Esophagus (tissue), 2 donors: ENCODE results near the gene QSOX2. TPM values are rescaled to one million over a fixed set of nuclear protein-coding genes. Genes with fewer than 3 reads are reported as not detected.
A peak's percentile ranks its signal among the peaks of the same experiment; 100 is the strongest.

ENCODE experiments used
- H3K27ac ChIP-seq, 2 donors: one replicate each; pipeline ENCODE4 v1.5.1; 2013; ENCODE audit warnings: low read depth in 2 of 2, mild to moderate bottlenecking in 2 of 2, inconsistent platforms in 1 of 2, low read length in 1 of 2, moderate library complexity in 1 of 2
- H3K27me3 ChIP-seq, 2 donors: one replicate each; pipeline ENCODE4 v1.6.1; 2013; ENCODE audit warnings: low read length in 2 of 2, control low read depth in 1 of 2, mild to moderate bottlenecking in 1 of 2; ENCODE audit not compliant: insufficient read depth in 2 of 2, control insufficient read depth in 1 of 2
- H3K36me3 ChIP-seq, 2 donors: one replicate each; pipeline ENCODE4 v1.6.1; 2013; ENCODE audit warnings: low read length in 1 of 2; ENCODE audit not compliant: control insufficient read depth in 2 of 2, insufficient read depth in 2 of 2
- H3K4me1 ChIP-seq, 2 donors: one replicate each; pipeline ENCODE4 v1.6.1; 2013; ENCODE audit warnings: low read length in 1 of 2; ENCODE audit not compliant: control insufficient read depth in 2 of 2, insufficient read depth in 2 of 2
- H3K4me3 ChIP-seq, 2 donors: one replicate each; pipeline ENCODE4 v1.5.1; 2013; ENCODE audit warnings: low read length in 2 of 2, mild to moderate bottlenecking in 2 of 2, low read depth in 1 of 2, moderate library complexity in 1 of 2
- H3K9me3 ChIP-seq, 2 donors: one replicate each; pipeline ENCODE4 v1.6.1; 2013; ENCODE audit warnings: mild to moderate bottlenecking in 2 of 2, low read depth in 1 of 2, low read length in 1 of 2, moderate library complexity in 1 of 2; ENCODE audit not compliant: control insufficient read depth in 2 of 2, insufficient read depth in 1 of 2
- WGBS, 2 donors: extraction: QIAGEN DNeasy Blood & Tissue Kit; methylation state at CpG; one replicate each; pipeline ENCODE4 v1.1.7; 2013; 5-methylcytosine and 5-hydroxymethylcytosine counted together
- polyA plus RNA-seq, 2 donors: library from polyadenylated mRNA; stranded (reverse); fragments of 200-250 nt; gene quantifications; one replicate each; pipeline ENCODE4 v1.2.3, GENCODE V29; 2013
- donor health status: healthy with polysubstance abuse.
- donor health status: Bipolar disorder and iron deficiency.

The QSOX2 gene
- polyA plus RNA-seq, 2 donors, result 2.6 to 3.6 TPM

DNA sequence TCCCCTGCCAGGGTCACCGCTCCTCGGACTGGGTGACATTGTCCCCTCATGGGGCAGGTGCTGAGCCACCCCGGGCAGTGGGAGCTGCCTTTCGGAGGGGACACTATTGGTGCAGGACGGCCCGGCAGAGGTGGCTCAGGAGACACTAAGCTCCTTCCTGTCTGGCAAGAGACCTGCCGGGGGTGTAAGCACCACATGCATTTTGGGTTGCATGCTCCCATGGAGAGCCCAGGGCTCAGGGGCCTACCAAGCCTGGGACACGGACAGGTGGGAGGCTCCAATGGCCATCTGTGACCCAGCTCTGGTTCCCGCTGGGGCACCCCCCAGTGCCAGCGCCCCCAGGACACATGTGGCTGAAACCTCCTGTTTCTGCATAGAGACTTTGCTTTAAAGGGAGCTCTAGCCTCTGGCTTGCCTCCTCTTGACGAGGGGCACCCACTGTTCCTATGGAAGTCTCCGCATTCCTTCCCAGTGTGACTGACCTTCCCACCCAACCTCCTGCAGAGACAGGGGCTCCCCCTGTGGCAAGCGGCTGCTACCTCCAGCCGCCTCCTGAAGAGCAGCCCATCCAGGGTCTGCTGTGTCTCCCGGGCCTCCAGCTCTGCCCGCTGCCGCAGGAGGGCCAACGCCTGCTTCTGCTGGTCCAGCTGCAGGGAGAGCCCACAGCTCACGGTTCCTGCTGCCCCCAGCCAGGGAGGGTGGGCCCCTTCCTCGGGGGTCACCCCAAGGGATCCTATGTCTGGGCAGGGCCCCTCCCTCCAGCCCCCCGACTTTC lies 30.2 kb upstream of the QSOX2 start:
- Histone ChIP-seq H3K27me3 (peaks cover 0 to 4% of the 10 kb centered on the region in 2 donors), H3K27ac (no peak overlapping the region), H3K4me1 (no peaks in the 10 kb centered on the region), H3K9me3 (no peaks in the 10 kb centered on the region), H3K4me3 (no peak overlapping the region), H3K36me3 (no peaks in the 10 kb centered on the region)
- WGBS, 2 donors, result 61 to 65% methylated on average over 21 of the region's 21 CpGs

DNA sequence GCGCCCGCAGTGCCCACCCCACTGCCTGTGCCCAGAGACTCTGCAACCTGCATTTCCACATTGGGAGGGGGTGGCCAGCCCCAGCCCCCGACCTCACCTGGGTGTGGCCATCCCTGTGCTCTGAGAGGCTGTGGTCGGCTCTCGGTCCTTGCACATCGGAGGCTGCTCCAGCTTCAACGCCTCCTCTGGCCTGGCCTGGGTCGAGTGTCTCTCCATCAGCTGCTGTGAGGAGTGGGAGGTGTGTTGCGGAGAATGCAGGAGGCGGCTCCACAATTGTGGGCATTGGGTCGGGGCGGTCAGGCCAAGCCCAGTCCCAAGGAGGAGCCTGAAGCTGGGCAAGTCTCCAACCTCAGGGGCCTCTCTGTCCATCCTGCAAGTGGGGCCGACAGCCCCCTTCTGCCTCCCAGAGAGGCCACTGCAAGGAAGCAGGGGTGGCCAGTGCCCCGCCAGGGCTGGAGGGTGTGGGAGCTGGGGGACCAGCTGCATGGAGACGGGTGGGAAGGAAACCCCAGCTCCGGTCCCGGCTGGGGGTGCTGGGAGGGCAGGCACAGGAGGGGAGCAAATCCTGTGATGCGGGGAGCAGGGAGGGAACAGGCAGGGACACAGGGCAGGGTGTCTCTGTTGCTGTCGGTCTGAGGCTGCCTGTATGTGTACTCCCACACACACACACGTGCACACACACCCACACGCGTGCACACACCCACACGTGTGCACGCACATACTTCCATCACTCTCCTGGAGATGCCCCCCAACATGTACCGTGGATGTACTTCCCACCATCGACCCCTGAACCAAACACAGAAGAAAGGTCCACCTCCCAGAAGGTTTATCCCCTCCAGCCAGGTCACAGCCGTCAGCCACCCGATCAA lies 29.4 kb upstream of the QSOX2 start:
- H3K27me3 ChIP-seq, result peaks cover 0 to 4% of the 10 kb centered on the region in 2 donors
- no peaks in the 10 kb centered on the region for H3K9me3 ChIP-seq
- no peak overlapping the region for H3K27ac ChIP-seq
- no peak overlapping the region for H3K4me3 ChIP-seq
- no peaks in the 10 kb centered on the region for H3K36me3 ChIP-seq
- WGBS, 2 donors, result 66% methylated on average over 28 of the region's 28 CpGs
- H3K4me1 ChIP-seq, result no peaks in the 10 kb centered on the region

GRCh38 chr9:136273921-136274785 lies 28.5 kb upstream of the QSOX2 start:
- Histone ChIP-seq H3K4me3 (no peak overlapping the region), H3K27me3 (peaks cover 0 to 4% of the 10 kb centered on the region in 2 donors), H3K27ac (no peak overlapping the region), H3K4me1 (no peaks in the 10 kb centered on the region), H3K36me3 (no peaks in the 10 kb centered on the region), H3K9me3 (no peaks in the 10 kb centered on the region)
- WGBS, 2 donors, result 72 to 75% methylated on average over 28 of the region's 28 CpGs

DNA sequence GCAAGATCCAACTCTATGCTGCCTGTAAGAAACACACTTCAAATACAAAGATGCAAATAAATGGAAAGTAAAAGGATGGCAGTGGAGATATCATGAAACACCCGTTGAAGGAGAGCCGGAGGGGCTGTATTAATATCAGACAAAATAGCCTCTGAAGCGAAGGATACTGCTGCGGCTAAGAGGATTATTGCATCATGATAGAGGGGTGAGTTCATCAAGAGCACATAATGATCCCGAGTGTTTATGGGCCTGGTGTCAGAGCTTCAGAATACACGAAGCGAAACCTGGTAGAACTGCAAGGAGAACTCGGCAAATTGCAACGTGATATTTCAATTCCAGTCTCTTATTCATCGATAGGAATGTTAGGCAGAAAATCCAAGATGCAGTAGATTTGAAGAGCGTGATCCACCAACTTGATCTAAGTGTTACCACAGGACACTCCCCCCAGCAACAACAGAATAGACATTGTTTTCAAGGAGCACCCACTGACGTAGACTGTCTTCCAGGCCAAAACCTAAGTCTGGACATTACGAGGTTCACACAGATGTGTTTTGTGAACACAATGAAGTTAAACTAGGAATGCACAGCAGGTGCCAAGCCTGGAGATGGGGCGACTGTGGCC lies 27.7 kb upstream of the QSOX2 start:
- no peaks in the 10 kb centered on the region for H3K4me1 ChIP-seq
- no peak overlapping the region for H3K4me3 ChIP-seq
- no peaks in the 10 kb centered on the region for H3K9me3 ChIP-seq
- H3K36me3 ChIP-seq, result no peaks in the 10 kb centered on the region
- H3K27ac ChIP-seq, result no peak overlapping the region
- 80 to 83% methylated on average over 14 of the region's 14 CpGs for WGBS, 2 donors
- H3K27me3 ChIP-seq, result peaks cover 0 to 4% of the 10 kb centered on the region in 2 donors

DNA sequence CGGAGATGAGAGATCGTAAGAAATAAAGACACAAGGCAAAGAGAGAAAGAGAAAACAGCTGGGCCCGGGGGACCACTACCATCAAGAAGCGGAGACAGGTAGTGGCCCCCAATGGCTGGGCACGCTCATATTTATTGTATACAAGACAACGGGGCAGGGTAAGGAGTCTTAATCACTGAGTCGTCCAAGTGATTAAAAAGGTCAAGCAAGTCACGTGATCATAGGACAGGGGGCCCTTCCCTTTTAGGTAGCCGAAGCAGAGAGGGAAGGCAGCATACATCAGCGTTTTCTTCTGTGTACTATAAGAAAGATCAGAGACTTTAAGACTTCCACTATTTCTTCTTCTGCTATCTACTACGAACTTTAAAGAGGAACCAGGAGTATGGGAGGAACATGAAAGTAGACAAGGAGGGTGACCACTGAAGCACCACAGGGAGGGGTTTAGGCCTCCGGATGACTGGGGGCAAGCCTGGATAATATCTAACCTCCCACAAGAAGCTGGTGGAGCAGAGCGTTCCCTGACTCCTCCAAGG lies 24.6 kb upstream of the QSOX2 start:
- no peak overlapping the region for H3K27ac ChIP-seq
- WGBS, 2 donors, result 87 to 89% methylated on average over 13 of the region's 13 CpGs
- no peaks in the 10 kb centered on the region for H3K9me3 ChIP-seq
- H3K4me1 ChIP-seq, result peaks cover 6% of the 10 kb centered on the region in 2 donors
- H3K27me3 ChIP-seq, result peaks cover 0 to 4% of the 10 kb centered on the region in 2 donors
- no peak overlapping the region for H3K4me3 ChIP-seq
- no peaks in the 10 kb centered on the region for H3K36me3 ChIP-seq

DNA sequence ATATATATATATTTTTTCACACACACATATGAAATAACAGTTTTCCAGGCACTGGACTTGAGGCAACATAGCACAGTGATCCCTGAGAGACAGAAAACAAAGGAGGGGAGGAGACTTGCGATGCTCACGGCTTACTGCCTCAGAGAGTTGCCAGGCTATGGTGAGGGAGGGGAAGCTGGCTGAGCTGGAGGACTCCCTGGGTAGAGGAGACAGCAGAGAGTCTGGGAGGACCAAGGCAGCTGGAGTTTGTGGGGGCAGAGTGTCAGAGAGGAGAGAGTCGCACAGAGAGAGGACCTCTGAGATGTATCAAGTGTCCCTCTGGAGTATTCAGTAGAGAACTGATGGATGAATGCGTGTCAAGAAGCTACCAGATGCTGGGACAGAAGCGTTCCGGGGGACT lies 23.1 kb upstream of the QSOX2 start:
- H3K4me3 ChIP-seq, result no peak overlapping the region
- H3K27ac ChIP-seq, result no peak overlapping the region
- H3K9me3 ChIP-seq, result no peaks in the 10 kb centered on the region
- WGBS, 2 donors, result 61 to 64% methylated on average over 6 of the region's 6 CpGs
- H3K4me1 ChIP-seq, result peaks cover 6% of the 10 kb centered on the region in 2 donors
- no peaks in the 10 kb centered on the region for H3K27me3 ChIP-seq
- no peaks in the 10 kb centered on the region for H3K36me3 ChIP-seq

DNA sequence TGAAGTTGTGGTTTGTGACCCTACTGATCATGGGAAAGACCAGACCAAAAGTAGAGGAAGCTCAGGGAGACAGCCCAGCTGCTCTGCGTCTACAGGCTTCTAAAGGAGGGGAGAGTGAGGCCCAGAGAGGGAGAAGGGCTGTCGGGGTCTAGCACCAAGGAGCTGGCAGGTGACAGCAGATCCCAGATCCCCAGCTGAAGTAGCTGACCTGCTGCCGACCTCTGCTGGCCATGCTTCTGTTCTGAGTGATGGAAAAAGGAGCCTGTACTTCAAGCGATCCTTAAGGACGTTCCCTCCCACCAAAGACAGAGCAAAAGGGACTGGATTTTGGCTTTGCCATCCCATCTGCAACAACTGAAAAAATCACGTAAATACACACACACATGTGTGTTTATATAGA lies 22.7 kb upstream of the QSOX2 start:
- Histone ChIP-seq H3K4me1 (peaks cover 6% of the 10 kb centered on the region in 2 donors), H3K27ac (no peak overlapping the region), H3K36me3 (no peaks in the 10 kb centered on the region), H3K4me3 (no peak overlapping the region), H3K27me3 (no peaks in the 10 kb centered on the region), H3K9me3 (no peaks in the 10 kb centered on the region)
- WGBS, 2 donors, result 59 to 61% methylated on average over 6 of the region's 6 CpGs

DNA sequence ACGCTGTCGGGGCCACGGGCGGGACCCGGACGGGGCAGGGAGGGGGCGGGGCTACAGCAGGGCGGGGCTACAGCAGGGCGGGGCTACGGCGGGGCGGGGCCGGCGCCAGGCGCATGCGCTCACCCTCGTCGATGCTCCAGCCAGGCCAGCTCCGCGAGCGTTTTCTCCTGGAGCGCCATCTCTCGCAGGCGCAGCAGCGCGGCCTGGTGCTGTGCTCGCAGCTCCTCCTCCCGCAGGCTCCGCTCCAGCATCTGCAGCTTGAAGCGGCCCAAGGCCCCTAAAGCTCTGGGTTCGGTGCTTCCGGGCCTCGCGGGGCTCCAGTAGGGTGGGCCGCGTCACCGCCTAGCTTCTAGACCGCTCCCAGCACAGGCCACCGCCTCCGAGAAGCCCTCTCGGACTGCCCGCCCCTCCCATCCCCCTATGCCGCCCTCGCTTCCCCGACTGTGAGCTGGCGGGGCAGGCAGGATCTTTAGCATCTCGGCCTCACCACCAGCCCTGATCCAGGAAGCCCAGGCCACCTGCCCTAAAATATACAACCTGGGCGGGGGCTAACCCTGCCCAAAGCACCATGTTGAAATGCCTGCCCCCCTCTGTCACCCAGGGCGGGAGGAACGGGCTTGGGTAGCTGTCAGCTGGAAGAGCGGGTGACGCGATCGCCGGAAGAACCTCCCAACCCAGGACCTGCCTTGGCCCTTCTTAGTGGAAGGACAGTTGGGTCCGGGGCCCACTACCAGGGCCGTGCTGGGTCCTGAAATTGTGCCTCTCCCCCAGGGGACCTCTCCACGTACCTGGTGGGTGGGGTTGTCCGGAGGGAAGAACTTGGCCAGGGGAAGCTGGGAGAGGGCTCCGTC lies 21.9 kb upstream of the QSOX2 start:
- Histone ChIP-seq H3K4me1 (peaks cover 6% of the 10 kb centered on the region in 2 donors), H3K27me3 (no peaks in the 10 kb centered on the region), H3K36me3 (no peaks in the 10 kb centered on the region), H3K27ac (peak overlapping the region in 1 of 2 donors; percentile 18), H3K4me3 (peak overlapping the region; percentile 35 to 40), H3K9me3 (no peaks in the 10 kb centered on the region)
- WGBS, 2 donors, result 12 to 15% methylated on average over 47 to 60 of the region's 60 CpGs
